LNCaP clone FGC (cell line): ENCODE measurements around the gene KRT79.

Source experiments
- DNase-seq: peaks from one replicate; pipeline ENCODE4 v3.0.0-alpha.2; 2011; ENCODE audit warnings: low read depth
- H3K4me3 ChIP-seq: 2 replicates; pipeline ENCODE4 v1.5.1; 2011; ENCODE audit warnings: mild to moderate bottlenecking, low read depth, low read length, control low read depth
- CTCF ChIP-seq: IDR thresholded peaks from 2 replicates; pipeline ENCODE4 v1.5.1; 2012; ENCODE audit warnings: mild to moderate bottlenecking; ENCODE audit not compliant: control insufficient read depth, insufficient read depth; ENCODE audit errors: extremely low read depth

KRT79 gene

GRCh38 chr12:52847335-52848102, 13.4 kb upstream of the KRT79 start:
- H3K4me3 ChIP-seq, result no peak overlapping the region
- no peak for TF ChIP-seq CTCF
- no peak for DNase-seq

GRCh38 chr12:52846356-52846970, 12.4 kb upstream of the KRT79 start:
- TF ChIP-seq CTCF, result no peak
- DNase-seq, result no peak
- no peak overlapping the region for H3K4me3 ChIP-seq

DNA sequence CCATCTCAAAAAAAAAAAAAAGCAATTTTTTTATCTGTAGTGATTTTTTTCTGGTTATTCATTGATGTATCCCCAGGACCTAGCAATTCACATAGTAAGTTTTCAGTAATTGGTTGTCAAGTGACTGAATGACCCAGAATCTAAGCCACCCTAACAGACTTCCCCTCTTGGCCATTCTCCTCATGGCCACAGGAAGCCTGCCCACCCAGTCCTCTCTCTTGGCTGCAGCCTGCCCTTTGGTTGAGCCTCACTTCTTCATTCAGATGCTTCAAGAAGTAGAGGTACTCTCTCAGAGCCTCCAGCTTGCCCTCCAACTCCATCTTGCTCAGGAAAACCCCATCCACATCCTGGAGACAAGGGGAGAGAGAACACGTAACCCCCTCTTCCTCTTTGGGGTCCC, 11.8 kb upstream of the KRT79 start:
- DNase-seq, result no peak
- H3K4me3 ChIP-seq, result no peak overlapping the region
- no peak for TF ChIP-seq CTCF

DNA sequence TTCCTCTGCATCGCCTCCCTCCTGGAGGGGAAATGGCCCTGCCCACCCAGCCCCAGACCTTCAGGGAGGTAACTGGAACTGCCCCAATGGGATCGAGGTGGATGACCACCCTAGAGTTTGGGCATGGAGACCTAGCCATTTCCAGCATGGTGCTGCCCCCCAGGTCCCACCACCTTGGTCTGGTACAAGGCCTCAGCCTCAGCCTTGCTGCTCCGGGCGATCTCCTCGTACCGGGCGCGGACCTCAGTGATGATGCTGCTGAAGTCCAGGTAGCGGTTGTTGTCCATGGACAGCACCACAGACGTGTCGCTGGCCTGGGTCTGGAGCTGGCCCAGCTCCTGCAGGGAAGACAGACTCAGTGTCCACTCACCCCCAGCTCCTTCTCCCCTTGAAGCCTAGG, 10.3 kb upstream of the KRT79 start:
- no peak for DNase-seq
- no peak overlapping the region for H3K4me3 ChIP-seq
- no peak for TF ChIP-seq CTCF

DNA sequence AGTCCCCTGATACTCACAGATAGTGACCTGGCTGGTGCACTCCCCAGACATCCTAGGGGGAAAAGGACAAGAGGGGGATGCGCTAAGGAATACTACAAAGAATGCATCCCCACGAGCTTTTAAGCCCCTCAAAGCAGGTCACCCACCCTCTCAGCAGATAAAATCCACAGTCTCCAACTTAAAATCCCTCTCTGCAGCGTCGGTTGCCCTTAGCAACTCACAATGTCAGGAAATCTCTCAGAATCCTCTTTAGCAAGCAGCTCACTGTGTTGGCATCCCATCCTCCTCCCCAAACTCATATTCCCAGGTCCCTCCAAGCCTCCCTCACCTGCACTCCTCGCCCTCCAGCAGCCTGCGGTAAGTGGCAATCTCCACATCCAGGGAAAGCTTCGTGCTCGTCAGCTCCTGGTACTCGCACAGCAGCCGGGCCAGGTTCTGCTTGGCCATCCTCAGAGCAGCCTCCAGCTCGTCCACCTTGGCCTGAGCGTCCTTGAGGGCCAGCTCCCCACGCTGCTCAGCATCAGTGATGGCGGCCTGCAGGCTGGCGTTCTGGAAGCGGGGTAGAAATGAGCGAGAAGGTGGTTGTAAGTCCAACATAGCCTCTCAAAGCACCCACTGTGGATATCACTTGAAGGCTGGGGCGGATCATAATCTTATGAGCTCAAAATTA, 5.5 kb upstream of the KRT79 start:
- TF ChIP-seq CTCF, result no peak
- no peak overlapping the region for H3K4me3 ChIP-seq
- no peak for DNase-seq

- H3K4me3 ChIP-seq, result no peak overlapping the region
- DNase-seq, result no peak
- TF ChIP-seq CTCF, result no peak
Measured at GRCh38 chr12:52838609-52839435, 4.7 kb upstream of the KRT79 start.
